GM18870 (cell line): ENCODE data around the gene PPP1R10.
A peak's percentile ranks its signal among the peaks of the same experiment; 100 is the strongest.
"Not testable (repeated sequence)": the region's sequence is repeated elsewhere in the genome, so short reads cannot be mapped to it uniquely, and the experiment has no call there.

Experiments used
- ATAC-seq: cut with Tn5 transposase; IDR thresholded peaks from one replicate; pipeline ENCODE4 v1.9.1; 2021; ENCODE audit warnings: moderate library complexity; ENCODE audit not compliant: unreplicated experiment

The PPP1R10 gene

DNA sequence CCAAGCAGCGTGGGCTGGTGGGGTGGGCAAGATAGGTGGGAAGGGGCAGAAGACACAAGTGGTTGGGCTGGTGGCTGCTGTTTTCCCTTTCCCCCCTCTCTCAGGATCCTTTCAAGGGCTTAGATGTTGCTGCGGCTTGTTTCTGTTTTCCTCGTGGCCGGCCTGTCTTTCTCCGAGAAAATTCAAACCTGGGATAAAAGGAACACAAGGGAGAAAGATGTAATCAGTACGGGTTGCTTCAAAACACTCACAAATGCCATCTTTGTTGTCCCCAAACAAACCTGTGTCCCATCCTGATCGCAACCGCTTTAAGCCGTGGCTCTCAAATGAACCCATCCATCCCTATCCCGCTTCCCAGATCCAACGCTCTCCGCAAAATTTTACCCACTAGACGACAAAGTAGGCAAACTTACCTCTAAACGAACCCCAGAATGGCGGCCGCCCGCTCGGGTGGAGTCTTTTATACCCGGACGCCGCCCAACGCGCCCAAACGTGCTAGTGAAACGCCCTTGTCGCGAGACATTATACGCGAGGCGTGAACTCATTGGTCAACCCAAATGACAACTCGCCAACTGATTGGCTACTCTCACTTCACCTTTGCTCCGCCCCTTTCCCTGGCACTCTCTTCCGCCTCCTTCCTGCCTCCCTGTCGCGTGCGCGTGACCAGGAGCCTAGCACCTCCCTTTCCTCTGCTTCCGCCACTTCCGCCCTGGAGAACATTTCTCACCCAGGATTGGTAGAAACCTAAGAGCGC, at the start of gene PPP1R10:
TSS of gene PPP1R10 (minus strand) at position 433 of the 754 bp plus-strand sequence. CDS start 7,299 bp downstream, outside the sequence.
- peak; percentile 80 for ATAC-seq

DNA sequence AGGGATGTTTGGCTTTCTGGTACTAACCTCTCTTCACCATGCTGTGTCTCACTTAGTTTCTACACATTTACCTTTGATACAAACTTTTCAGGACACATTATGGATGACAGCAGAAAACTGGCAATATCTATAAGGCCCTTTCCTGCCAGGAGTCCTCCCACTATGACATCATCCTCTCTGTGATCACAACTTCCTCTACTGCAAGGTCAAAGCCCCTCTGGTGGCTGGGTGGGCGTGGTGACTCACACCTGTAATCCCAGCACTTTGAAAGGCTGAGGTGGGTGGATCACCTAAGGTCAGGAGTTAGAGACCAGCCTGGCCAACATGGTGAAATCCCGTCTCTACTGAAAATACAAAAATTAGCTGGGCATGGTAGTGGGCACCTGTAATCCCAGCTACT, 49.3 kb upstream of the PPP1R10 start:
- not testable (repeated sequence) for ATAC-seq

- no peak for ATAC-seq
Observed at GRCh38 chr6:30664994-30665767, 48.1 kb upstream of the PPP1R10 start.

DNA sequence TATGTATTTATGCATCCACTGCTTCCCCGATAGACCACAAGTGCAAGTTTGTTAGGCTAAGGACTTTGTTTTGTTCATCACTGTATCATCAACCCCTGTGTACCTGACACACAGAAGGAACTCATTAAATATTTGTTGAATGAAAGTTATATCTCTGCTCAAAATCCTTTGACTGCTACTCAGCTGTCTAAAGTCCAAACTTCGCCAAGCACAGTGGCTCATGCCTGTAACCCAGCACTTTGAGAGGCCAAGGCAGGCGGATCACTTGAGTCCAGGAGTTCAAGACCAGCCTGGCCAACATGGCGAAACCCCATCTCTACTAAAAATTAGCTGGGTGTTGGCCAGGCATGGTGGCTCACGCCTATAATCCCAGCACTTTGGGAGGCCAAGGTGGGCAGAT, 40.9 kb upstream of the PPP1R10 start:
- not testable (repeated sequence) for ATAC-seq

DNA sequence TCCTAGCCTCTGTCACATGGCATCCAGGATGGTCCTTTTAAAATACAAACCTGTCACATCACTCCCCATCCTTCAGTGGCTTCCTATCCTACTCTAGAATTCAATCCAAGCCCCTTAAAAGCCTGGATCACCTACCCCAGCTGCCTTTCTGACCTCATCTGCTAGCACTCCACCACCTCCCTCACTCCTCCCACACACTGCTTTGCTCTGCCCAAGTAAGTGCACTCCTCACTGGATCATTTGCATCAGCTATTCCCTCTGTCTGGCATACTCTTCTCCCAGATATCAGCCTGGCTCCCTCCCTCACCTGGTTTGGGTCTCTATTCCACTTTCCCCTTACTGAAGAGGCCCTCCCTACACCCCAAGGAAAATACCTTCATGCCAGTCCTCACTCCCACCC, 40.4 kb upstream of the PPP1R10 start:
- no peak for ATAC-seq

- no peak for ATAC-seq
Observed at GRCh38 chr6:30656513-30656912, 39.5 kb upstream of the PPP1R10 start.

DNA sequence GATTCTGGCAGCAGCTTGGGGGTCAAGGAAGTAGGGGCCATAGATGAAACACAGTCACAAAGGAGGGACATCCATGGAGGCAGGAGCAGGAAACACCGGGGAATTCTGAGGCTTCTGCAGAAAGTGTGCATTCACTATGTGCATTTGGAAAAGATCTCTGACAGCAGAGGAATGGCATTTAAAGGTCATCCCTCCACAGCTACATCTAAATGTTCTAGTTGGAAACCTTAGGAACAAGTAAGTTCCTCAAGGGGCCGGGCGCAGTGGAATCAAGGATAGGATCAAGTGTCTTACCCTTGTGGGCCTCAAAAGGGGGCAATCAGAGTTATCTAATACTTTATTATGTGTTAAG, 38.7 kb upstream of the PPP1R10 start:
- no peak for ATAC-seq

DNA sequence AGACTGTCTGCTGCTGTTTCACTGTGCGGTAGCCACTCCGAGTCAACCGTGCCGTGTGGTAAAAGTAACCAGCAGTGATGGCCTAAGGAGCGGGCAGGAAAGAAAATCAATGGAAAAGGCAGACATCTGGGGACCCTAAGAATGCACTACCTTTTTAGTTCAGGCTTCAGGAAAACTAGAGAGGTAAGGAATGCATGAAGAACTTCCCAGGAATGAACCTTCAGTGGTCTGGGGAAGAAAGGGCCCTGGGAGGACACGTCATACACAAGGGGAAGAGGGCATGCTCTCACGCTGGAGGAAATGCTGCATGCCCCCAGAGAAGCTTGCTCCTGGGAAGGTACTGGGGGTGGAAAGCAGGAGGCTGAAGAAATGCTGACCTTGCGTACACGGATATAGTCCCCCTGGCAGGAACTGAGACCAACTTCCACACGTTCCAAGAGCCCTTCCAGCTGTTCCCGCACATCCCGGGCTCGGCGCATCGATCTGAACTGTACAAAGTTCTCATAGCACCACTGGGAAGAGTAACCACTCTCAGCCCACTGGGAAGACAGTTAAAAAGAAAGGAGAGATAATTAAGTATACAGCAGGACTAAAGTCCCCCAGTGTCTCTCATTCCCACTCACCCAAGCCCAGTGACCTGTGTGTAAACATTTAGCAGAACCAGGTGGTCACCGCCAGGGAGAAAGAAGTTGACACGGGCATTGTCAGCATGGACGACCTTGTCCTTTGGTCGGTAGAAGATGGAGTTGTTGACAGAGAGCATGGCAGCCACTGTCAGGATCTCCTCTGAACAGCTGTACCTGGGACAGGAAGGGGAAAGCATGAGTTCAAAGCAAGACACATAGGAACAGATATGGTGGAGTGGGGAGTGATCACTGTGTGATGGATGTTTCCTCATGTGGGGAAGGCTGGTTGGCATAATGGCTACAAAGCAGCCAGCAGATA, 38.0 kb upstream of the PPP1R10 start:
- ATAC-seq = no peak

GRCh38 chr6:30651143-30651542, 34.1 kb upstream of the PPP1R10 start:
- no peak for ATAC-seq

DNA sequence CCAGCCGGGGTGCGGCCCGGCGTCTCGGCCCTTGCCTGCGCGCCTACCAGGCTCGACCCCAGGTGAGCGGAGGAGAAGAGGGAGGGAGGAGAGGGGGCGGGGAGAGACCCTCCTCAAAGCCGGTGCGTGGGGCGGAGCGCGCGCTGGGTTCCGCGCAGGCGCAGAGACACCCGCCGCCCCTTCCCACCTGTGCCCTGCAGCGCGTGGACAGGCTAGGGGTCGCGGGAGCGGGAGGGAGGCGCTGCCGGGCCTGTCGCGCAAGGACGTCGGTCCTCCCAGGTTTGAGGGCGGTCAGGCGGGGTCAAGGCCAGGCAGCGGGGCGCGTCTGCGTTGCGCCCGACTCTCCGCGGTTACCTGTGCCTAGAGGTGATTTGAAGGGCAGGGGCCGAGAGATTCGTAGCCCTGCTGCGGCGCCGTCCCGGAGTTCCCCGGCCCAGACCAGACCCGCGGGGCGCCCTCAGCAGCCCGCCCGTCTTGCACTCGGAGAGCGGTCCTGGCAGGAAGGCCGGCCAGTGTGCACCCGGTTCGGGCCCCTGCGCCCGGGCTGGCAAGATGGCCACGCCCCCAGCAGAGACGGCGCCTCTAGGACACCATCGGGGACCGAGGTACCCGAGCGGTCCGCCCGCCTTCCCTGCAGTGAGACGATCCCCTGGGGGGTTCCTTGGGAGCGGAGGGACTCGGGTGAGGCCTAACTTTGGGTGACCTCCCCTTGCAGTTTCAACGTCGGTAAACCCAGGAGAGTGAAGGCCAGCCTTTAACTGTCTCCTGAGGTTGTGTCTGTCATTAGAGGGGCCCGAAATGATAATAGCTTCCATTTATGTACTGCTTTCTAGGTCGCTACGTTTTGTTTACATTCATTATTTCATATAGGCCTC, 30.4 kb upstream of the PPP1R10 start:
- no peak for ATAC-seq

DNA sequence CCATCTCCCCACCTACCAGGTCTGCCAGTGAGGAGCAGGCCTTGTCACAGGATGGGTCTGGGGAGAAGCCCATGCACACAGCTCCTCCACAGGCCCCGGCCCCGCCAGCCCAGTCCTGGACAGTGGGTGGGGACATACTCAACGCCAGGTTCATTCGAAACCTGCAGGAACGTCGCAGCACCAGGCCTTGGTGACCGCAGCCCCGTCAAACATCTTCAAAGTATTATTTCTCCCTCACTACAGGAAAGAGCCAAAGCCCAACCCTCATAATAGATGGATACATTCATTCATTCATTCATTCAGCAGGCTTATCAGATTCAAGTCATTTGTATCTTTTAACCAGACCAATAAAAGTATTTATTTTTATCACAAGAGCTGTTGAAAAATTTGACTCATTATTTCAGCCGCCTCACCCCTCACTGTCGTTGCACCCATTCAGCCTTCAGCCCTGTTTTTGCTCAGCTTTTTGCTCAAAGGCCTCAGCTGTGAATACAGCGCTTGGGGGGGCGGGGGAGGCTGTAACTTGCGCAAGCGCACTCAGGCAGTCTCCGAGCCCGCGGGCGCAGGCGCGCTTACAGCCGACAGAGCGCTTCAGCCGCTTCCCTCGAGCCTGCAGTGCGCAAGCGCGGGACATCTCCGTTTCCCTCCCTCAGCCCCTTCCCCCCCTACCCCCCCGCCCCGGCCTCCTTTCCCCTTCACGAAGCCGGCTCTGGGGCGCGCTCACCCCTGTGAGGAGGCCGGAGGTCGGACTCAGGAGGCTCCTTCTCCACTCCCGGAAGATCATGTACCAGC, 29.6 kb upstream of the PPP1R10 start, which contains the start of gene C6orf136:
TSS of gene C6orf136 (plus strand) at position 684 of the 792 bp plus-strand sequence. CDS start at position 783, 99 bp downstream.
- ATAC-seq = no peak

DNA sequence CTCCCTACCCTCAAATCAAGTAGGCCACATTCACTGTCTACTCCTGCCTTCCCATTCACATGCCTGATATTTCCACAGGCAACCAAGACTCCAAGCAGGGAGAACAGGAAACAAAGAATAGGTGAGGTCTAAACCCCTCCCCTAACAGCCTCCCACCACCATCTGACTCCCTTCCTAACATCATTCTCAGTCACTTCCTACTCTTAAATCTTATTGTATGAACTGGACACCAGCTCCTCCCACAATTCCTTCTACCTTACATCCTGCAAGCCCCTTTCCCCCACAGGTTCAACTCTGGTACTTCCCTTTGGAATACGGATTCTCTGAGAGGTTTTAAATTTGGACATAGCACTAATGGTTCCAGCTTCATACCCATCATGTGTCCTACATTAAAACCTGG, 28.9 kb upstream of the PPP1R10 start:
- ATAC-seq = no peak

DNA sequence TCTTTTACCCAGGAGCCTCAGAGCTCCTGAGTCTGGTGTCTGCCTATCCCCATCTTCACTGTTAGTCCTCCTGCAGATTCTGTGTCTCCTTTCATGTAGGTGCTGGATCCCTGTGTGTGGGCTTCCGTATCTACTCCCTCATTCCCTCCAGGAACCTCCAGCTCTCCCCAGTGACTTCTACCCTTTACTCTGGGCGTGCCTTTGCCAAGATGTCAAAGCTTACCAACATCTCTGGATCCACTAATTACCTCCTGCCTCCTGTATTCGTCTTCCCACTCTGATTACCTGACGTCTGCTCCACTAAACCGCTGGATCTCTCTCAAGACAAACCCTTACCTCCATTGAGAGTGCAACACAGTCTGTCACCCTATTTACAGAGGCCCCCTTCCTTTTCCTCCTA, 27.7 kb upstream of the PPP1R10 start:
- no peak for ATAC-seq

DNA sequence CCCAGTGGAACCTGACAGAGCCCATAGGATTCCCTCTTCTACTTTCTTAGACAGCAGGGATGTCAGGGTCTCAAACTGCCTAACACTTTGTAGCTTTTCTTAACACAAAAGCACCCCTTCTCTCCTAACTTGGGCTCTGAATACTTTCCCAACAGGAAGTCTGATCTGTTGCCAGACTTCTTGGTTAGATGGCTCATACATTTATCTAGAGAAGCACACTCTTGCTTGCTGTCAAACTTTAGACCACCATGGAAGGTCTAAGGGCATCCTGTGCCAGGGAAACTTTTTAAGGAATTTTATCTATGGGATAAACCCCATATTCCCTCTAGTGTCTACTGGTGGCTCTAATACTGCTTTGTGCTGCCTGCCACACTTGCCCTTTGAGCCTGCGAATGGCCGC, 26.6 kb upstream of the PPP1R10 start:
- no peak for ATAC-seq

DNA sequence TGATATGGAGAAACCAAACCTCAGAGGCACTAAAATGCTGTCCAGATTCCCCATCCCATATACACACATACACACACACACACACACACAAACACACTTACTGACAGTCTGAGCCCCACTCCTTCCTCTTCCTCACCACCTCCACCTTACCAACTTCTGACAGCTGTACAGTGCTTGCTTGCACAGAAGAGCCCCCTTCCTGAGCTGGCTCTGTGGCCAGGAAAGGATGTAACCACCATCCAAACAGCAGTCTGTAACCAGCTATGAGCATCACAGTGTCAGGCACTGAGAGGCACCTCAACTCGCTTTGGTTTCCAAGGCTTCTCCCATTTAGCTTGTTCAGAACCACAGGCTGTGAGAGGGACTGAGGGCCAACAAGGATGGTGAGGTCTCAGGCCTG, 24.0 kb upstream of the PPP1R10 start:
- ATAC-seq = no peak

DNA sequence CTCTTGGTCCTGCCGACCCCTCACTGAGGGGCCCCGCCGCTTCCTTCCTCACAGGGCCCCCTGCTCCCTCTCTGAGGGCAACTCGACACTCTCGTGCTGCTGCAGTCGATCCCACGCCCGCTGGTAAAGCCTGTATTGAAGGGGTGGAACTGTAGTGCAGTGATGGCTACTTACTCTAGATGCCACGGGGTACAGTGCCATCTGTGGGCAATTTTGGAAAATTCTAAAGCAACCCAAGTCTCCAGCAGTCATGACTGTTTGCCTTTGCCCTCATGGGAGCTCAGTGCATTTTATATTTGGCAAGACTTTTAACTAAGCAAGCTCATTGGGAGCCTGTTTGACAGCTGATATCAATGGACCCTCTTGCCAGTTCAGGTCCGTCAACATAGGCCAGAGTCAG, 23.4 kb upstream of the PPP1R10 start:
- ATAC-seq = no peak

DNA sequence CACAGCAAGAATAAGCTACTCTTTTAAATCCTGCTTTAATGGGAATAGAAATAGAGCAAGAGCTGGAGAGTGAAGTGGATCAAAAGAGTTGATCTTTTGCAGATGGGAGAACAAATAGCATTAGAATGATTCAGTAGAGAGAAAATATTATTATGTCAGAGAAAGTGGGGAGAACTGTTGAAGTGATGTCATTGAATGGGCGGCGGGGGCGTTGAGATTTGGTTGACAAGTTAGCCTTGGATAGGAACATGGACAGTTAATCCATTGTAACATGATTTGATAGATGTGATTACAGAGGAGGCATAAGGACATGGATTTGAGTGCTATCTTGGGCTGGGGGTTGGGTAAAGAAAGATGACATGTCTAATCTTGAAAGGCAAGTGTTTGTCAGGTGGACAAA, 18.8 kb upstream of the PPP1R10 start:
- ATAC-seq = no peak

GRCh38 chr6:30626484-30627366, 9.7 kb upstream of the PPP1R10 start, which contains the start of gene ATAT1:
ATAT1 (plus strand) TSS chr6:30626874.
- no peak for ATAC-seq
